Measurements from ENCODE around the gene KAT6B.

KAT6B gene

GRCh38 chr10:75008952-75009351 lies 182.6 kb downstream of the KAT6B start:
- TF ChIP-seq, protein P1, sequence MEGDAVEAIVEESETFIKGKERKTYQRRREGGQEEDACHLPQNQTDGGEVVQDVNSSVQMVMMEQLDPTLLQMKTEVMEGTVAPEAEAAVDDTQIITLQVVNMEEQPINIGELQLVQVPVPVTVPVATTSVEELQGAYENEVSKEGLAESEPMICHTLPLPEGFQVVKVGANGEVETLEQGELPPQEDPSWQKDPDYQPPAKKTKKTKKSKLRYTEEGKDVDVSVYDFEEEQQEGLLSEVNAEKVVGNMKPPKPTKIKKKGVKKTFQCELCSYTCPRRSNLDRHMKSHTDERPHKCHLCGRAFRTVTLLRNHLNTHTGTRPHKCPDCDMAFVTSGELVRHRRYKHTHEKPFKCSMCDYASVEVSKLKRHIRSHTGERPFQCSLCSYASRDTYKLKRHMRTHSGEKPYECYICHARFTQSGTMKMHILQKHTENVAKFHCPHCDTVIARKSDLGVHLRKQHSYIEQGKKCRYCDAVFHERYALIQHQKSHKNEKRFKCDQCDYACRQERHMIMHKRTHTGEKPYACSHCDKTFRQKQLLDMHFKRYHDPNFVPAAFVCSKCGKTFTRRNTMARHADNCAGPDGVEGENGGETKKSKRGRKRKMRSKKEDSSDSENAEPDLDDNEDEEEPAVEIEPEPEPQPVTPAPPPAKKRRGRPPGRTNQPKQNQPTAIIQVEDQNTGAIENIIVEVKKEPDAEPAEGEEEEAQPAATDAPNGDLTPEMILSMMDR (IDR thresholded peaks at IDR 0.05): no peak
- Mint-ChIP-seq H3K36me3 (ENCODE audit: low read depth) (peaks cover 37% of the 10 kb centered on the region), H3K4me1 (no peaks in the 10 kb centered on the region), H3K27me3 (ENCODE audit: low read depth, poor library complexity) (no peaks in the 10 kb centered on the region), H3K9me3 (no peaks in the 10 kb centered on the region), H3K27ac (no peak overlapping the region), H3K4me3 (no peak overlapping the region)
- DNase-seq: no peak

- Mint-ChIP-seq H3K4me1 (no peaks in the 10 kb centered on the region), H3K4me3 (no peak overlapping the region), H3K9me3 (no peaks in the 10 kb centered on the region), H3K27ac (no peak overlapping the region), H3K36me3 (ENCODE audit: low read depth) (peaks cover 37% of the 10 kb centered on the region), H3K27me3 (ENCODE audit: low read depth, poor library complexity) (no peaks in the 10 kb centered on the region)
- no peak for DNase-seq
- TF ChIP-seq, protein P1 (IDR thresholded peaks at IDR 0.05): no peak
Measured at GRCh38 chr10:75009426-75009825, 183.0 kb downstream of the KAT6B start.

- TF ChIP-seq, protein P1 (IDR thresholded peaks at IDR 0.05): no peak
- peaks cover 4% of the 10 kb centered on the region for H3K4me1 Mint-ChIP-seq
- no peaks in the 10 kb centered on the region for H3K9me3 Mint-ChIP-seq
- no peak overlapping the region for H3K4me3 Mint-ChIP-seq
- peaks cover 41% of the 10 kb centered on the region for H3K36me3 Mint-ChIP-seq (ENCODE audit: low read depth)
- no peaks in the 10 kb centered on the region for H3K27me3 Mint-ChIP-seq (ENCODE audit: low read depth, poor library complexity)
- DNase-seq: no peak
- H3K27ac Mint-ChIP-seq: no peak overlapping the region
Measured at GRCh38 chr10:75010373-75010772, 184.0 kb downstream of the KAT6B start.

DNA sequence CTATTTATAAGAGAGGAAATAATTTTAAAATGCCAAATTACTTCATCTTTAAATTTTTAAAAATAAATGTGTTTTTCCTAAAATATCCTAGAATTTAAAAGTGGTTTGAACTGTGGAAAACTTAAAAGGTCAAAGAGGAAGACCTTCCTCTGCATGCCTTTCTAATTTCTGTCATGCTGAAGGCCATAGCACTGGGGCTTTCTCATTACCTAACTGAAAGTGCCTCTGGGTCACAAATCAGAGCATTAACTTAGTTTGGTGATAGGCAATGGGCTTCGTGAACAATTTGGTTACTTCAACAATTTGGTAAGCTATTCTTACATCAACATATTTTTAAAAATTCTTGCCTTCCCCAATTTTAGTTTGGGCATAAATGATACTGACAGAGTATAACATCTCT lies 184.8 kb downstream of the KAT6B start:
- no peak for DNase-seq
- Mint-ChIP-seq H3K9me3 (no peaks in the 10 kb centered on the region), H3K27me3 (ENCODE audit: low read depth, poor library complexity) (no peaks in the 10 kb centered on the region), H3K36me3 (ENCODE audit: low read depth) (peaks cover 43% of the 10 kb centered on the region), H3K4me1 (peaks cover 13% of the 10 kb centered on the region), H3K27ac (no peak overlapping the region), H3K4me3 (no peak overlapping the region)
- TF ChIP-seq, protein P1 (IDR thresholded peaks at IDR 0.05): no peak

DNA sequence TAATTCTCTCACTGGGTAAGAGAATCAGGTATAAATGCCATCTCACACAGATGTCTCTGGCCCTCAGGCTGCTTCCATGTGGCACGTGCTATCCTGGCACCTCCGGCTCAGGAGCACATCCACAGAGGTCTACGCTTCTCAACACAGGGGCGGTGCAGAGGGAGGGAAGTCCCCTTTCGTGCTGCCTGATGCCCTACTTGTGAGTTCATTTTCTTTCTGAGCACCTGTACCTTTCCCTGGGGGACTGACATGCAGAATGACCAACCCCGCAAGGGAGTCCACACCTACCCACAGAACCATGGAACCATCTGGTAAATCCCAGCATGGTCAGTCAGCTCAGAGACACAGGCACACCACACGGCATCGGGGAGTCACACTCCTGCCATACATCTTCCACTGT lies 186.1 kb downstream of the KAT6B start:
- no peak for DNase-seq
- Mint-ChIP-seq H3K27ac (no peak overlapping the region), H3K4me3 (no peak overlapping the region), H3K36me3 (ENCODE audit: low read depth) (peaks cover 45% of the 10 kb centered on the region), H3K27me3 (ENCODE audit: low read depth, poor library complexity) (no peaks in the 10 kb centered on the region), H3K9me3 (no peaks in the 10 kb centered on the region), H3K4me1 (peaks cover 19% of the 10 kb centered on the region)
- TF ChIP-seq, protein P1 (IDR thresholded peaks at IDR 0.05): no peak

- Mint-ChIP-seq H3K36me3 (ENCODE audit: low read depth) (peaks cover 49% of the 10 kb centered on the region), H3K4me3 (no peak overlapping the region), H3K9me3 (no peaks in the 10 kb centered on the region), H3K4me1 (peaks cover 24% of the 10 kb centered on the region), H3K27me3 (ENCODE audit: low read depth, poor library complexity) (peaks cover 3% of the 10 kb centered on the region), H3K27ac (no peak overlapping the region)
- TF ChIP-seq, protein P1 (IDR thresholded peaks at IDR 0.05): no peak
- no peak for DNase-seq
Measured at GRCh38 chr10:75013007-75013406, 186.6 kb downstream of the KAT6B start.
